GOT3 (cell line): ENCODE data around the gene HSF2.
"Not testable (repeated sequence)": the region's sequence is repeated elsewhere in the genome, so short reads cannot be mapped to it uniquely, and the experiment has no call there.

Experiments
- DNase-seq: peaks from one replicate; lab custom pipeline; 2025; ENCODE audit warnings: mixed read lengths; lab: John Stamatoyannopoulos, UW

Gene HSF2

GRCh38 chr6:122455116-122455515 lies 55.7 kb downstream of the HSF2 start:
- DNase-seq = not testable (repeated sequence)

GRCh38 chr6:122458087-122458486 lies 58.6 kb downstream of the HSF2 start:
- no peak for DNase-seq

- DNase-seq = no peak
Observed at GRCh38 chr6:122459240-122459639, 59.8 kb downstream of the HSF2 start.

GRCh38 chr6:122459865-122460416 lies 60.5 kb downstream of the HSF2 start:
- not testable (repeated sequence) for DNase-seq

- DNase-seq = no peak
Observed at GRCh38 chr6:122461885-122462284, 62.4 kb downstream of the HSF2 start.

- DNase-seq = peak; percentile 56
Observed at GRCh38 chr6:122471107-122472021, 71.9 kb downstream of the HSF2 start, which contains the start of gene SERINC1. Gene SERINC1, minus strand, starts transcription at chr6:122471807. Its CDS starts 70 bp downstream, at chr6:122471737.

- no peak for DNase-seq
Observed at GRCh38 chr6:122472022-122472340, 72.5 kb downstream of the HSF2 start.

GRCh38 chr6:122476131-122476530 lies 76.7 kb downstream of the HSF2 start:
- no peak for DNase-seq

- DNase-seq = no peak
Observed at GRCh38 chr6:122482750-122483080, 83.3 kb downstream of the HSF2 start.
